Activated CD4-positive, alpha-beta T cell treated with anti-CD3 and anti-CD28 coated beads, Interleukin-2, amount 10 ng/mL, durations not matched to agents 7 days and 5 days (primary cell): Measurements from ENCODE around the gene LGALS3. TPM values are rescaled to one million over a fixed set of nuclear protein-coding genes. Genes with fewer than 3 reads are reported as not detected.

ENCODE experiments used
- CTCF ChIA-PET: fragments of 350-600 bp; sonication (Branson Sonifier 250); formaldehyde crosslinking; loops from one replicate; lab custom pipeline; 2021; ENCODE audit warnings: antibody characterized with exemption; lab: Charles Lee
- POLR2A ChIA-PET: fragments of 350-600 bp; sonication (Branson Sonifier 250); formaldehyde crosslinking; loops from one replicate; lab custom pipeline; 2021; ENCODE audit warnings: antibody characterized with exemption; lab: Charles Lee
- DNase-seq: peaks from one replicate; pipeline ENCODE4 v3.0.0-alpha.2; 2020
- H3K27ac Mint-ChIP-seq: one replicate; pipeline ENCODE4 v1.8.0; 2021; ENCODE audit warnings: mild to moderate bottlenecking, moderate library complexity, mixed read lengths
- H3K27me3 Mint-ChIP-seq: one replicate; pipeline ENCODE4 v1.8.0; 2021; ENCODE audit warnings: mixed read lengths
- H3K36me3 Mint-ChIP-seq: one replicate; pipeline ENCODE4 v1.8.0; 2021; ENCODE audit warnings: low read depth, mixed read lengths
- H3K4me1 Mint-ChIP-seq: one replicate; pipeline ENCODE4 v1.8.0; 2021; ENCODE audit warnings: mixed read lengths
- H3K4me3 Mint-ChIP-seq: one replicate; pipeline ENCODE4 v1.8.0; 2021; ENCODE audit warnings: mild to moderate bottlenecking, moderate library complexity, mixed read lengths
- H3K9me3 Mint-ChIP-seq: one replicate; pipeline ENCODE4 v1.8.0; 2021; ENCODE audit warnings: mixed read lengths
- total RNA-seq, 2 experiments: library from RNA; stranded (reverse); gene quantifications; one replicate each; pipeline ENCODE4 v1.2.3, GENCODE V29; 2021

LGALS3 gene
- total RNA-seq, 2 experiments from 2014 or later: 39.1 to 41.6 TPM

DNA sequence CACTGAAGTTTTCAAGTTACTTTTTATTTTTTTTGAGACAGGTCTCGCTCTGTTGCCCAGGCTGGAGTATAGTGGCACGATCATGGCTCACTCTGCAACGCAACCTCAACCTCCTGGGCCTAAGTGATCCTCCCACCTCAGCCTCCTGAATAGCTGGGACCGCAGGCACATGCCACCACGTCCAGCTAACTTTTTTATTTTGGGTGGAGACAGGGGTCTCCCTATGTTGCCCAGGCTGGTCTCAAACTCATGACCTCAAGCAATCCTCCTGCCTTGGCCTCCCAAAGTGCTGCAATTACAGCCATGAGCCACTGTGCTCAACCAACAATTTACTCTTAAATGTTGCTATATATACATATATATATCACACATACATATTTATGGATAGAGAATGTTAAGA, 27.4 kb upstream of the LGALS3 start:
- H3K27ac Mint-ChIP-seq: peak overlapping the region; percentile 99
- peaks cover 11% of the 10 kb centered on the region for H3K9me3 Mint-ChIP-seq
- ChIA-PET CTCF (interaction anchor here (0.9 to 2.1 kb wide), 8 partner anchors 10 to 50 kb away, joined by 3 to 11 read pairs (median 3); partner anchors contain the start of gene MAPK1IP1L), POLR2A (no interaction called here)
- no peaks in the 10 kb centered on the region for H3K27me3 Mint-ChIP-seq
- no peak for DNase-seq
- H3K4me1 Mint-ChIP-seq: peaks cover 72% of the 10 kb centered on the region
- no peak overlapping the region for H3K4me3 Mint-ChIP-seq
- H3K36me3 Mint-ChIP-seq: peaks cover 14% of the 10 kb centered on the region

DNA sequence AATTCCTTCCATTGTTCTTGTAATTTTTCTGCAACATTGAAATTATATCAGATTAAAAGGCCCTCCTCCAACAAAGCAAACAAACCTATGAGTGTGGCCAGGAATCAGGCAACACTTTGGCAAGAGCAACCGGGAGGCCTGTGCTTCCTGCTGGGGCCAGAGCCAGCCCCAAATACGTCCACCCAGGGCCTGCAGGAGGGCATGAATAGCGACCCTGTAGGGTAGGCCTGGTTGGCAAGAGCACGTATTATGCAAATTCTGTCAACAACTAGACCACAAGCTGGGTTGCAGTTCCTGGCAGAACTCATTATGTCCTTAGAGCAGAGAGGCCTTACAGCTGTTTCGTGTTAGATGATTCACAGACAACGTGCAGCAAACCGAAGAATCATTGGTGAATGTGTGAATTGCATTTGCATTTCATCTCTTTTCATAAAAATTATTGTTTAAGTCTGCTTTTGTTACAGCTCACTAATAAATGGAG, 26.9 kb upstream of the LGALS3 start:
- H3K9me3 Mint-ChIP-seq: peaks cover 11% of the 10 kb centered on the region
- peak; percentile 62 for DNase-seq
- H3K36me3 Mint-ChIP-seq: peaks cover 14% of the 10 kb centered on the region
- CTCF ChIA-PET: interaction anchor here (0.8 to 2.1 kb wide), 11 partner anchors 10 to 66 kb away, joined by 3 to 11 read pairs (median 4); partner anchors contain the start of gene MAPK1IP1L
- H3K27ac Mint-ChIP-seq: peak overlapping the region; percentile 99
- H3K27me3 Mint-ChIP-seq: no peaks in the 10 kb centered on the region
- POLR2A ChIA-PET: interaction anchor here (0.6 kb wide), 1 partner anchor 30 kb away, joined by 6 read pairs; no protein-coding TSS in a partner anchor
- H3K4me3 Mint-ChIP-seq: peak overlapping the region; percentile 65
- H3K4me1 Mint-ChIP-seq: peaks cover 68% of the 10 kb centered on the region

DNA sequence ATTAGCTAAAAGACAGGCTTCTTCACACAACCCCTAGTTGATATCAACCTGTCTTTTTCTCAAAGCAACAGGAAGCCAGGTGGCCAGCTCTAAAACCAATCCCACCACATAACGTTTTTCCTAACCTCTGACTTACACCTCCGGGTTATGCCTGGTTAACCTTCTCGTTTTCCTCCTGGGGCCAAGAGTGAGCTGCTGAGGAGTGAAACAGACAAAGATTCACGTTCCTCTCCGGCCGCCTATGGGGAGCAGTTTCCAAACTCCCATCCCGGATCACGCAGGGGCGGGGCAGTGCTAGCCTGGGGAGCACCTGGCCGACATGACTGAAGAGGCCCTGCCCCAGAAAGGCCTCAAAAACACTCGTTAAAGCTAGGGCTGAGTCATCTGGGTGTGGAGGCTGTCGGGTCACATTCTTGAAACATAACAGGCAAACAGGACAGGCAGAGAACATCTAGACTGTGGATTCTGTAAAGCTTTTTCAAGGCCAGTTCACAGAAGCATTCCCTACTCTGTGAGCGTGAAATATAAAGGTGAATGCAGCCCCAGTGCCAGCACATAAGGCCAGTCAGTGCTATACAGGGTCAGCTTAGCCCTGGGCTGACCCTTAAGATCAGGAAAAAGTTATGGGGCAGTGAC, 25.9 kb upstream of the LGALS3 start:
- H3K9me3 Mint-ChIP-seq: peaks cover 11% of the 10 kb centered on the region
- H3K4me1 Mint-ChIP-seq: peaks cover 67% of the 10 kb centered on the region
- POLR2A ChIA-PET: interaction anchor here (0.6 to 1.2 kb wide), 2 partner anchors 29 to 33 kb away, joined by 3 to 6 read pairs; no protein-coding TSS in a partner anchor
- DNase-seq: peak; percentile 57
- H3K27me3 Mint-ChIP-seq: no peaks in the 10 kb centered on the region
- H3K27ac Mint-ChIP-seq: peak overlapping the region; percentile 99
- H3K36me3 Mint-ChIP-seq: peaks cover 14% of the 10 kb centered on the region
- CTCF ChIA-PET: interaction anchor here (0.8 to 2.1 kb wide), 12 partner anchors 11 to 65 kb away, joined by 3 to 11 read pairs (median 4); partner anchors contain the start of gene MAPK1IP1L
- H3K4me3 Mint-ChIP-seq: peak overlapping the region; percentile 65

DNA sequence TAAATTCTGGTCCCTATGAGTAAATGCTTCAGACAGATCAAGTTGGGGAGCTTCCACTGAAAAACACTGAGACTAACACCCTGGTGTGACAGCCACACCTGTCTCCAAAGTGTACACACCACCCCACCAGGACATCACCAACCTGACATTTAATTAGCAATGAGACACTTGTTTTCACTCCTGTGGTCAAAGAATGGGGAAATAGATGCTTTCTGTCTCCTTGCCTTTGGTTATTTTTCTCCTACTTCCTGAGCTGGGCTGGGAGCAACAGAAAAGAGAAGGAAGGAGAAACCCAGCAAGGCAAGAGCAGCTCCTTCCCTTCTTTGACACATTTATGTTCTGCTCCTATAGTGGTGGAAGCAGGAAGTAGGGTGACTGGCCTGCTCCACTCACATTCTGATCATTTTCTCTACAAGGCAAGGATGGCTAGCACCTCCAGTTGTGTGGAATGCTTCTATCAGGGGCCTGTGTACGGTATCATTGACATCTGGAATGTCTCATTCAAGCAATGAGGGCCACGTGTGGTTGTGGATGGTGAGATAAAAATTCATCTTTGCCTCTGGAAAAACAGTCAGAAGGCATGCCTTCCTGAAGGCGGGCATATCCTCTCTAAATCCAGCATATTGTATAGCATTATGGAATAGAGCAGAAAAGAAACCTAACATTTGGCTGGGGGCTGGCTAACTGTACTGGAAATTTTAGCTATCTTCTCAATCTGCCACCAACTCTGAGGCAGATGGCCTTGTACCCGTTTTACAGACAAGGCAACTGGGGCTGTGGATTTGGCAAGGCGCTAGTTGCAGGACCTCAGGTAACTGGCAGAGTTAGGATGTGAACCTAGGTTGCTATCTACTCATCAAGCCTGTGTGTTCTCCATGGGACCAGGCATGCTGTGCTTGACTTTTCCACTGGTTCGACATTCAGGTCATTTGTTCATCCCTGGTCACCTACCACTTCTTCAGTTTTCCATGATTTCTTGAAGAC, 24.8 kb upstream of the LGALS3 start:
- Mint-ChIP-seq H3K4me1 (peaks cover 66% of the 10 kb centered on the region), H3K27me3 (no peaks in the 10 kb centered on the region), H3K36me3 (peaks cover 14% of the 10 kb centered on the region), H3K4me3 (no peak overlapping the region), H3K27ac (peak overlapping the region; percentile 99), H3K9me3 (peaks cover 11% of the 10 kb centered on the region)
- ChIA-PET CTCF (interaction anchor here (1.0 to 2.1 kb wide), 5 partner anchors 20 to 53 kb away, joined by 3 to 11 read pairs (median 5); partner anchors contain the start of gene MAPK1IP1L), POLR2A (interaction anchor here (1.2 kb wide), 1 partner anchor 32 kb away, joined by 3 read pairs; no protein-coding TSS in a partner anchor)
- no peak for DNase-seq

DNA sequence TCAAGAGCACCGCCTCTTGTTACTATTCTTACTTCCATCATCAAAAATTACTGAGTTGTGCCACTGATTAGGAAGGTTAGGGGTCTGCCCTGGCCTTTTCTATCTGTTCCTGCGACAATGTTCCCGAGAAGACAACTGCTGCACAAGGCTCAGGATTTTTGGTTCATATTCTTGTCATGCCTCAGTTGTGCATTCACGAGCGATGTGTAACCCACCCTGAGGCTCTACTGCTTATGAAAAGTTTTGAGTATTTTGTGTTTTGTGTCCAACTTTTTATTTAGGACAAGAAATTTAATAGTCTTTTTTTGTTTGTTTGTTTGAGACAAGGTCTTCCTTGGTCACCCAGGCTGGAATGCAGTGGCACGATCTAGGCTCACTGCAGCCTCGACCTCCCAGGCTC, 23.1 kb upstream of the LGALS3 start:
- CTCF ChIA-PET: interaction anchor here (1.6 kb wide), 1 partner anchor 11 kb away, joined by 4 read pairs; no protein-coding TSS in a partner anchor
- H3K36me3 Mint-ChIP-seq: peaks cover 14% of the 10 kb centered on the region
- H3K4me1 Mint-ChIP-seq: peaks cover 53% of the 10 kb centered on the region
- POLR2A ChIA-PET: no interaction called here
- no peak overlapping the region for H3K4me3 Mint-ChIP-seq
- DNase-seq: no peak
- no peak overlapping the region for H3K27ac Mint-ChIP-seq
- H3K9me3 Mint-ChIP-seq: peaks cover 11% of the 10 kb centered on the region
- H3K27me3 Mint-ChIP-seq: no peaks in the 10 kb centered on the region

DNA sequence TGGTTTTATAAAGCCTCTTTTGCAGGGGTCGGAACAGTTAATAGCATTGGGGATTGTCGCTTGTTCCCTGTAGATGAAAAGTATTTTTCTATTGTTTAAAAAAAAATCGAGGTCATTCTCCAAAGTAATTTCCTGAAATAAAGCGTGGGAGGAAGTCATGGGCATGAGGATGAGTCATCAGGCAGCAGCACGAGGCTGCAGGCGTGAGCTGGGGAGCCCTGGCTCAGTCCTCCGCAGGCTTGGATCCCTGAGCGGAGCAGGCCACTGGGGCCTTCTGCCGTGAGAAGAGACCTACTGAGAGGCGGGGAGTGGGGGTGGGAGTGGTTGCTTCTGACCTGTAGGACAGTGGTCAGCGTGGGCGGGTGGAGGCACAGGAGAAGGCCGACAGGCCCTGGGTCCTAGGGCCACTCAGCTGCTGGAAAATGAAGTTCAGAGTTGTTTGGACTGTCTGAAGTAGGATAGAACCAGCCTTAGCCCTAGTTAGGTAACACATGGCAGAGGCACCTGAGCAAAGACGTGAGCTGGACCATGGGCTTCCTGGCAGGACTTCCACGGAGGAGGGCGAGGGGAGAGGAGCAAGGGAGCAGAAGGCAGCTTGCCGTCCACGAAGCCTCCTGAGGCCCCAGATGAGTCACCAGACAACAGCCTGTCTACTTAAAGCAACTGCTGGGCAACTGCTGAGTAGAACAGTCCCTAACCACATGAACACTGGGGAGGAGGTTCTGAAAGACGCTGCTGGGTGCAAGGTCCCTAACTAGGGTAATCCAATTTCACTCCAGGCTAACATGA, 21.1 kb upstream of the LGALS3 start:
- CTCF ChIA-PET: interaction anchor here (0.6 to 2.3 kb wide), 9 partner anchors 9 to 57 kb away, joined by 3 to 11 read pairs (median 4); partner anchors contain the start of genes LGALS3 and MAPK1IP1L
- DNase-seq: no peak
- peak overlapping the region; percentile 62 for H3K27ac Mint-ChIP-seq
- H3K4me3 Mint-ChIP-seq: no peak overlapping the region
- H3K9me3 Mint-ChIP-seq: peaks cover 11% of the 10 kb centered on the region
- no peaks in the 10 kb centered on the region for H3K27me3 Mint-ChIP-seq
- peaks cover 37% of the 10 kb centered on the region for H3K4me1 Mint-ChIP-seq
- POLR2A ChIA-PET: no interaction called here
- peaks cover 14% of the 10 kb centered on the region for H3K36me3 Mint-ChIP-seq

DNA sequence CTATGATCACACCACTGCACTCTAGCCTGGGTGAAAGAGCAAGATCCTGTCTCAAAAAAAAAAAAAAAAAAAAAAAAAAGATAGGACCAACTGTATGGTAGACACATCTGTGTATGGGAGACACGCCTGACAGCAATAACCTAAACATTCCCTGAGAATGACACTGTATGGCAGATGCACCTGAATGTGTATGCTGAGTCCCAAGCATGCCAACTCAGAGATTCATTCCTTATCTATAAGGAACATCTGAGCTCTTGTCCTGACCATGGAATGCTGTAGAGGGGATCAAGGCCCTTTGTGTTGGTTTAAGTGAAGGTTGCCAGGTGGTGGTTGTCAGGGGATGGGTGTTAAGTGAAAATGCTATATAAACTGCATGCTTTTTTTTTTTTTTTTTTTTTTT, 19.2 kb upstream of the LGALS3 start:
- Mint-ChIP-seq H3K27ac (no peak overlapping the region), H3K4me1 (peaks cover 22% of the 10 kb centered on the region), H3K9me3 (no peaks in the 10 kb centered on the region), H3K27me3 (no peaks in the 10 kb centered on the region), H3K36me3 (peaks cover 2% of the 10 kb centered on the region), H3K4me3 (no peak overlapping the region)
- CTCF ChIA-PET: interaction anchor here (0.6 to 2.3 kb wide), 3 partner anchors 9 to 44 kb away, joined by 3 to 5 read pairs (median 5); no protein-coding TSS in a partner anchor
- POLR2A ChIA-PET: no interaction called here
- DNase-seq: no peak

DNA sequence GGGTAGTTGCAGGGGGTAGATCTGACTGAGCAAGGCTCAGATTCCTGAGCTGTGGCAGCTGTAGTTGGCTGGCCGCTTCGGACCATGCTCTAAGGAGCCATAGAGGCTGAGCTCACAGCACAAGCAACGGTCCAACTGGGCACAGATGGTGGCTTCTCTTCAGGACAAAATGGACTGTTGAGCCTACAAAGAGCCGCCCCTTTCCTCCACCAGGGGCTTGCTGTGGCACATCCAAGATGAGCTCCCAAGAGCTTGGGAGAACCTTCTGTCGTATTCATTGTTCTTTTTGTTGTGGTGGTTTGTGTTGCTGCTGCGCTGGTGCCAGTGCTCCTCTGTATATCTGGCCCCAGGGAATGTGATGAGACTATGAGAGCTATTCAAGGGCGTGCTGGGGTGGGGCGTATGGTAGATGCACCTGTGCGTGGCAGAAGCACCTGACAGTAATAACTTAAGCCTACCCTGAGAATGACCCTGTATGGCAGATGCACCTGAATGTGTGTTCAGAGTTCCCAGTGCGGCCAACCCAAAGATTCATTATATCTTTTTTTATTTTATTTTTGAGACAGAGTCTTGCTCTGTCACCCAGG, 17.8 kb upstream of the LGALS3 start:
- no peak overlapping the region for H3K27ac Mint-ChIP-seq
- H3K4me1 Mint-ChIP-seq: peaks cover 18% of the 10 kb centered on the region
- POLR2A ChIA-PET: no interaction called here
- H3K36me3 Mint-ChIP-seq: no peaks in the 10 kb centered on the region
- no peak for DNase-seq
- CTCF ChIA-PET: interaction anchor here (1.0 kb wide), 1 partner anchor 19 kb away, joined by 3 read pairs; no protein-coding TSS in a partner anchor
- no peaks in the 10 kb centered on the region for H3K9me3 Mint-ChIP-seq
- no peaks in the 10 kb centered on the region for H3K27me3 Mint-ChIP-seq
- H3K4me3 Mint-ChIP-seq: no peak overlapping the region

DNA sequence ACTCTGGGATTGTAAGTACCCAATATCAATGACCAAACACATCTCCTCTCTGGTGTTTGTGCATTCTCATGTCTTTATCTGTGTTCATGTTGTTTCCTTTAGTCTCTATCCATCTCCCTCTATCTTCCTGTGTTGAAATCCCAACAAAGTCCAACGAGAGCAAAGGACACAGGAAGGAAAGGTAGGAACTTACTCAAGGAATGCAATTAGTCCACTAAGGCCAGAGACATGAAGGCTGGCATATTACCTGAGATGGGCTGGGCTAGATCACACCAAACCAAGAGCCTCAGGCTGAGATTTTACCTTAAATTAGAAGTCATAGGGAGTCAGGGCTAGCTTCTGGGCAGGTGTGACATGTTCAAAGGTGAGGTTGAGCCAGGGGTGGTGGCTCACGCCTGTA, 14.3 kb upstream of the LGALS3 start:
- no peak for DNase-seq
- H3K4me3 Mint-ChIP-seq: no peak overlapping the region
- H3K36me3 Mint-ChIP-seq: no peaks in the 10 kb centered on the region
- ChIA-PET CTCF (interaction anchor here (0.9 to 3.0 kb wide), 8 partner anchors 8 to 64 kb away, joined by 3 to 11 read pairs (median 4); partner anchors contain the start of genes LGALS3 and MAPK1IP1L), POLR2A (interaction anchor here (0.6 kb wide), 1 partner anchor 147 kb away, joined by 4 read pairs; no protein-coding TSS in a partner anchor)
- H3K4me1 Mint-ChIP-seq: peaks cover 10% of the 10 kb centered on the region
- H3K9me3 Mint-ChIP-seq: no peaks in the 10 kb centered on the region
- H3K27ac Mint-ChIP-seq: no peak overlapping the region
- H3K27me3 Mint-ChIP-seq: peaks cover 12% of the 10 kb centered on the region

DNA sequence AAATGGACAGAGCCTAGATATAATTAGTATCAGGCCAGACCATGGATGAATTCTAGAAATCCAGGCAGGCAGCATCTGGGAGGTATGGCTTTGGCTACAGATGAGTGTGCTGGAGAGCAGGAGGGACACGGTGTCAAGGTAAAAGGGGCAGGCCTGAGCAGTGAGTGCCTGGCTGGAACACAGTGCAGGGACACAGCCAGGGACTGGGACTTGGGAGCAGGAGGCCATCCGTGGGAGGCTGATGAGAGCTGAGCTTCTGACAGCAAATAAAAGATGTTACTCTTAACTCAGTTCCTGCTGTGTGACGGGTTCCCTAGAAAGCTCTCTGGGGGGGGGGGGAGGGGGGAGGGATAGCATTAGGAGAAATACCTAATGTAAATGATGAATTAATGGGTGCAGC, 13.6 kb upstream of the LGALS3 start:
- Mint-ChIP-seq H3K4me3 (no peak overlapping the region), H3K27me3 (peaks cover 18% of the 10 kb centered on the region), H3K4me1 (peaks cover 10% of the 10 kb centered on the region), H3K9me3 (no peaks in the 10 kb centered on the region), H3K36me3 (no peaks in the 10 kb centered on the region), H3K27ac (no peak overlapping the region)
- ChIA-PET CTCF (interaction anchor here (0.6 to 3.0 kb wide), 4 partner anchors 10 to 51 kb away, joined by 3 to 11 read pairs (median 4); partner anchors contain the start of gene LGALS3), POLR2A (no interaction called here)
- no peak for DNase-seq

DNA sequence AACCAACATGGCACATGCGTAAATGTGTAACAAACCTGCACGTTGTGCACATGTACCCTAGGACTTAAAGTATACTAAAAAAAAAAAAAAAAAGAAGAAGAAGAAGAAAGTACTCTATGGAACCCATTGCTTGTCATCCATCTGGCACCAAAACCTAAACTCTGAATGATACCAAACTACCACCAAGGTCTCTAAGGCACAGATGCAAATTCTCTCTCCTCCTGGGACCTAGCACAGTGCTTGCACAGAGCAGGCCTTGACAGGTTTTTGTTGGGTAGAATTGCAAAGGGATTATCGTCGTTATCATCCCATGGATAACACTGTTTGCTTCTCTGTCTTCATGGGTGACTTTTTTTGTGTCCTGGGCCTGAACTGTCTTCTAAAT, 13.2 kb upstream of the LGALS3 start:
- ChIA-PET CTCF (interaction anchor here (0.6 to 3.0 kb wide), 3 partner anchors 8 to 51 kb away, joined by 3 to 11 read pairs (median 4); no protein-coding TSS in a partner anchor), POLR2A (no interaction called here)
- H3K27me3 Mint-ChIP-seq: peaks cover 18% of the 10 kb centered on the region
- no peaks in the 10 kb centered on the region for H3K36me3 Mint-ChIP-seq
- H3K4me3 Mint-ChIP-seq: no peak overlapping the region
- no peaks in the 10 kb centered on the region for H3K9me3 Mint-ChIP-seq
- peaks cover 10% of the 10 kb centered on the region for H3K4me1 Mint-ChIP-seq
- DNase-seq: no peak
- H3K27ac Mint-ChIP-seq: no peak overlapping the region
